HG03342 (cell line): Measurements from ENCODE around the gene KCNG2.

Experiments
- ATAC-seq: cut with Tn5 transposase; IDR thresholded peaks from one replicate; pipeline ENCODE4 v1.9.1; 2021; ENCODE audit warnings: mild to moderate bottlenecking, moderate library complexity; ENCODE audit not compliant: unreplicated experiment

KCNG2 gene

DNA sequence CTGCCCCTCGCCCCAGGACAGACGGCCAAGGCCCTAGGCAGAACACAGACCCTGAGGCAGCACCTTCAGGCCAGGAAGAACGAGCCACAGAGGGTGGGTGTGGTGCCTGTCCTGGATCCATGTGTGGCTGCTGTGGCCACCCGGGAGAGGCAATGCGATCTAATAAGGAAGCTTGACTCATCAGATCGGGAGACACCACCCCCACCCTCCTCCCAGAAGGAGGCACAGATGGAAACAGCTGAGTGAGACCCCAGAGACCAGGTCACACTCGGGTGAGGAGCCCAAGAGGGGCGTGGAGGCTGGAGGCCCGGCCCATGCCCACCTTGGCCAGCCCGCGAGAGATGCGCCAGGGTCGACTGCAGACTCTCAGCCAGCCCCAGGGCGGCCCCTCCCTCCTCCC, 20.3 kb downstream of the KCNG2 start:
- ATAC-seq: no peak

DNA sequence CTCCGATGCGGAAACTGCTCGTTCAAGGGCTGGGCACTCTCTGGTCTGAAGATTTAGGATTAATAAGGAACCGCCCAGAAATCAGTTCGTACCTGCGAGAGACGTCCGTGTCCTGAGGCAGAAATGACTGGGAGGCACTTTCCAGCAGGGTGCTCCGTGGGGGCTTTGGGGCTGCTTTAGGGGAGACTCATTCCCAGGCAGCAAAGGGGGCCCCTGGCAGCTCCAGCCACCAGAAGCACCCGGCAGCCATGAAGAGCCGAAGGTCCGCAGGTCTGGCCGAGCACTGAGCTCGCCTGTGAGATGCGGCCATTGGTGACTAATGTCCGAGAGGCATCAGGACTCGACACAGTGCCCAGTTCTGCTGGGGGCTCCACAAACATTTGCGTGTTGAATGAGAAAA, 20.9 kb downstream of the KCNG2 start:
- ATAC-seq: no peak

DNA sequence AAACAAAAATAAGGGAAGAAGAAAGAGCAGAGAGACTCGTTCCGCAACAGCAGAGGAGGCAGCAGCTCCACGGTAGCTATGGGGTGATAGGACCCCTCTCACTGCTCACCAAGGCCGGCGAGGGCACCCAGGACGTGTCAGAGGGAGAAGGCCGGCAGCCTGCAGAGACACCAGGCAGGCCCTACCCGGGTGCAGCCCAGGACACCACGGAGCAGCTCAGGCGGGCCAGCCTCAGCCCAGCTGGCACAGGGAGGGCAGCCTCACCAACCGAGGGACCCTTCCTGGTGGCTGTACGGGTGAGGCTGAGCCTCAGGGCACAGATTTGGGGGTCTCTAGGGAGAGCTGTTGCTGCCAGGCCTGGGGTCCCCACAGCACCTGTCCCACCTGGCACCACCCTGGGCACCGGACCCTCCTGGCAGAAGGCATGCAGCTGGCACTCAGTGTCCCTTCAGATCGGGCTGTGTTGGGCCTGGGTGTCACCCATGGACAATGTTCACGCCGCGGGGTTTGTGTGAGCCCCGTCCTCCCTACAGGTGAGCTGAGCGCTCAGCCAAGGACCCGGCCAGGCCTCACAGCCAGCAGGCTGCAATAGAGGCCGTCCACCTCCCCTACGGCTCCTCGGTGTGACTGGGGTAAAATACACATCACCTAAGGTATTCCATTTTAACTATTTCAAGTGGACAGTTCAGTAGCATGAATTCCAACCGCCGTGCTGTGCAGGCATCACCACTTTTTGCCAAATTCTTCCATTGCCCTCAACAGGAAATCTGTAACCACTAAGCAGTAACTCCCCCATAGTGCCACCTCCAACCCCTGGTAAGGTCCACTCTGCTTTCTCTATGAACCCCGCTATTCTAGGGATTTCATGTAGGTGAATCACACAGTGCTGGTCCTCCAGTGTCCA, 21.6 kb downstream of the KCNG2 start:
- no peak for ATAC-seq

- peak; percentile 95 for ATAC-seq
These were observed 22.2 kb downstream of the KCNG2 start for GRCh38 chr18:79819968-79820351.

DNA sequence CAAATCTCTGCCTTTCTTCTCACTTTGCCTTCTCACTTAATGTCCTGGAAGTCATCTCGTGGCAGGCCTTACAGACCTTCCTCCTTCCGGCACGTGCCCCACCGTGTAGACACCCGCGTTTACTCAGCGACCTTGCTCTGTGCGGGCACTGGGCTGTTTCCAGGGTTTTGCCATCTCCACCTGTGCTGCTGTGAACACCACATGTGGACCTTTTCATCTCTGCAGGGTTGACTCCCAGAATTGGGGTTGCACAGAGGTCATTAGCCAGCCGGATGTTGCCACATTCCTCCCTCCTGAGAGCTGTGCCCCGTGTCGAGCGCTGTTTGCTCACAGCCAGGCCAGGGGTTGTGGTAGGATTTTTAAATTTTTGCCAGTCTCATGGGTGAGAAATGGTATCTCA, 25.4 kb downstream of the KCNG2 start:
- no peak for ATAC-seq

- ATAC-seq: no peak
These were observed 28.2 kb downstream of the KCNG2 start for GRCh38 chr18:79825913-79826312.

GRCh38 chr18:79826966-79827365, 29.2 kb downstream of the KCNG2 start:
- ATAC-seq: peak; percentile 49

DNA sequence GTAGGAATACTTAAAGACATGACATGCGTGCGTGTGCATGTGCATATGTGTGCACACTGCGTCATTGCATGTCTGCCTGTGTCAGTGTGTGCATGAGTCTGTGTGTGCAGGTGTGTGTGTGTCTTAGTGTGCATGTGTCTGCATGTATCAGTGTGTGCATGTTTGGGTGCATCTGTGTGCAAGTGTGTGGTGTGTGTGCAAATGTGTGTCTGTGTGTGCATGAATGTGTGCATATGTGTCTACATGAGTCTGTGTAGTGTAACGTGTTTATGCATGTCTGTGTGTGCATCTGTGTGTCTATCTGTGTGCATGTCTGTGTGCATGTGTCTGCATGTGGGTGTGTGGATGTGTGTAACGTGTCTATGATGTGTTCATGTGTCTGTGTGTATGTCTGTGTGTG, 30.5 kb downstream of the KCNG2 start:
- no peak for ATAC-seq

- no peak for ATAC-seq
These were observed 31.6 kb downstream of the KCNG2 start for GRCh38 chr18:79829136-79829854.

- ATAC-seq: no peak
These were observed 34.4 kb downstream of the KCNG2 start for GRCh38 chr18:79832169-79832568.

DNA sequence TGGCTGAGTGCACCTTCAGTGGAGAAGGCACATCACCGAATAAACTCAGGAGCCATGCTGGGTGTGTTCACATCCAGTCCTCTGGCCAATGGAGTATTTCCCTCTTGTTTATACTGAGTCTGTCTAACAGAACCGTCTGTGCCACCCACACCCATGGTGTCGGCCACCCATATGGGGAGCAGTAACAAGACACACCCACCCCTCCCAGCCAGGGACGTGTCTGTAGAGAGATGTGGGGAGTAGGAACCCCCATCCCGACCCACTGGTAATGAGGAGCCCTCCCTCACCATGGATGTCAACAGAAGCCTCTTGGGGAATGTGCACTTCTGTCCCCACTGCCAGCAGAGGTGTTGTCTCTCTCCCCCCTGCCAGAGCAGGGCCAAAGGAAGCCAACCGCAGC, 37.1 kb downstream of the KCNG2 start:
- ATAC-seq: no peak

GRCh38 chr18:79841936-79842335, 44.2 kb downstream of the KCNG2 start:
- ATAC-seq: no peak

DNA sequence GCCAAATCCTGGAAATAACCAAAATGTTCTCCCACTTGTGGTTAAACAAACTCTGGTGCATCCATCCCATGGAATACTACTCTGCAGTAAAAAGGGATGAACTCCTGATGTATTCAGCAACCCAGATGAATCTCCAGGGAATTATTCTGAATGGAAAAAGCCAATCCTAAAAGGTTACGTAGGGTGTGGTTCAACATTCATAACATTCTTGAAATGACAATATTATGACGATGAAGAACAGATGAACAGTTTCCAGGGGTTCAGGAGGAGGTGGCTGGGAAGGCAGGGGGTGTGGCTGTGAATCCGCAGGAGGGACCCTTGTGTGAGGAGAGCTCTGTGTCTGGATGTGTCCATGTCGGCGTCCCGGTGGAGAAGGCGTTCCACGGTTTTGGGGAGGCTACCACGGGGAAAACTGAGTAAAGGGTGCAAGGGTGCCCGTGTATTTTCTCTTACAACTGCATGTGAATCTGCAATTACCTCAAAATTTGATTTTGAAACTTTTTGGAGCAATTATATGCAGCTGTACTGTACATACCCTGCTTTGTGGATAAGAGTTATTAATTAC, 47.3 kb downstream of the KCNG2 start:
- no peak for ATAC-seq

GRCh38 chr18:79846936-79847557, 49.3 kb downstream of the KCNG2 start:
- ATAC-seq: no peak

GRCh38 chr18:79847606-79848293, 50.0 kb downstream of the KCNG2 start:
- no peak for ATAC-seq

- no peak for ATAC-seq
These were observed 50.5 kb downstream of the KCNG2 start for GRCh38 chr18:79848294-79848578.

- no peak for ATAC-seq
These were observed 51.0 kb downstream of the KCNG2 start for GRCh38 chr18:79848579-79849327.

DNA sequence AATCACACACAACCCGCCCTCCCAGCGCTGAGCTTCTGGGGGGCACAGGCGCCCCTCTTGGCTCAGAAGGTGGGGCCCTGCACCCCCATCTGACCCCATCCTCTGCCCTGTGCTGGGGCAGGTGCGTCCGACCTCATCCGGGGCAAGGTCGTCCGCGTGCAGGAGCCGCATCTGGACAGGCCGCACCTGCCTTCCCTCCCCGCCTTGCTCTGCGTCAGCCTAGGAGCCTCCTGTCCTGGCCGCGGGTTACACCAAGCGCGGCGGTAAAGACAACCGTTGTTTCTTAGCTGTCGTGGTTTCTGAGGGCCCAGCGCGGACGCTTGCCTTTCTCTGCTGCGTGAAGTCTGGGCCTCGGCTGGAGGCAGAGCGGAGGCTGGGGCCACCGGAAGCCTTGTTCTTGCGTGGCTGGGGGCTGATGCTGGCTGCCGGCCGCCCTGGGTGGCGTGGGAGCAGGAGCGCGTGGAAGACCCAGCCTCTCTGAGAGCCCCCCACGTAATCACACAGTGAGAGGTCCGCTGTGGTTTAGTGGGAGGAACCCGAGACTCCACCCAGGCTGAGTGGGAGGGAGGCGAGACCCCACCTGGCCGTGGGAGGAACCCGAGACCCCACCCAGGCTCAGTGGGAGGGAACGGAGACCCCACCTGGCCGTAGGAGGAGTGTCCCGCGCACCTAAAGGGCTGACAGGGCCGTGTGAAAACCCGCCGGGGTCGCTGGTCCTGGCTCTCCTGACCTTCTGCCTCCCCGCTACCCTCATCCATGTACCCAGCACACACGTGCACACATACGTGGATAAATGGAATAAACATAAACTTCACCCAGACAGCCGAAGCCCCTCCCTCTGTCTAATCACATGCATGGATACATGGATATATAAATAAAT, 51.8 kb downstream of the KCNG2 start:
- no peak for ATAC-seq

DNA sequence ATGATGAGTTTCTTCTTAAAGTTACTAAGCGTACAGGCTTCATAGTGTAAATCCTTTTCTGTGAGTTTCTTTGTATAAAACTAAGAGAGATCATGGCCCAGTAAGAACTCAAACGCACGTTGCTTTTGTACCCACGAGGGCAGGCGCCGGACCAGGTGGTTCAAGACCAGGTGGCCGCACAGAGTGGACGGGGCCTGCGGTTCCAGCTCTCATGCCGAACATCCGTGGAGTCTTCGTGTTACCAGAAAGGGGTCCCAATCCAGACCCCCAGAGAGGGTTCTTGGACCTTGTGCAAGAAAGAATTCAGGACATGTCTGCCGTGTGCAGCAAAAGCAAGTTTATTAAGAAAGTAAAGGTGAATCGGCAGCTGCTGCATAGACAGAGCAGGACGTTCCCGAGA, 53.0 kb downstream of the KCNG2 start:
- ATAC-seq: no peak
